Measurements from ENCODE around the gene SPCS1.

GRCh38 chr3:52730681-52731080 lies 24.8 kb downstream of the SPCS1 start:
- TF ChIP-seq, protein P1, sequence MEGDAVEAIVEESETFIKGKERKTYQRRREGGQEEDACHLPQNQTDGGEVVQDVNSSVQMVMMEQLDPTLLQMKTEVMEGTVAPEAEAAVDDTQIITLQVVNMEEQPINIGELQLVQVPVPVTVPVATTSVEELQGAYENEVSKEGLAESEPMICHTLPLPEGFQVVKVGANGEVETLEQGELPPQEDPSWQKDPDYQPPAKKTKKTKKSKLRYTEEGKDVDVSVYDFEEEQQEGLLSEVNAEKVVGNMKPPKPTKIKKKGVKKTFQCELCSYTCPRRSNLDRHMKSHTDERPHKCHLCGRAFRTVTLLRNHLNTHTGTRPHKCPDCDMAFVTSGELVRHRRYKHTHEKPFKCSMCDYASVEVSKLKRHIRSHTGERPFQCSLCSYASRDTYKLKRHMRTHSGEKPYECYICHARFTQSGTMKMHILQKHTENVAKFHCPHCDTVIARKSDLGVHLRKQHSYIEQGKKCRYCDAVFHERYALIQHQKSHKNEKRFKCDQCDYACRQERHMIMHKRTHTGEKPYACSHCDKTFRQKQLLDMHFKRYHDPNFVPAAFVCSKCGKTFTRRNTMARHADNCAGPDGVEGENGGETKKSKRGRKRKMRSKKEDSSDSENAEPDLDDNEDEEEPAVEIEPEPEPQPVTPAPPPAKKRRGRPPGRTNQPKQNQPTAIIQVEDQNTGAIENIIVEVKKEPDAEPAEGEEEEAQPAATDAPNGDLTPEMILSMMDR (conservative IDR thresholded peaks at IDR 0.05 in 1 of 2, IDR thresholded peaks at IDR 0.05 in 1 of 2; ENCODE audit: low read depth in 1 of 2, low read length in 2 of 2), result no peak
- no peak for TF ChIP-seq EZH2 (IDR thresholded peaks at IDR 0.05; ENCODE audit: low read length, missing control alignments)
